AG09319 (cell line): Measurements from ENCODE around the gene B3GNT2.
"Not testable (repeated sequence)": the region's sequence is repeated elsewhere in the genome, so short reads cannot be mapped to it uniquely, and the experiment has no call there.

Experiments
- DNase-seq: peaks from one replicate; pipeline ENCODE4 v3.0.0-alpha.2; 2010; ENCODE audit warnings: low read depth; ENCODE audit errors: extremely low read depth
- CTCF ChIP-seq: IDR thresholded peaks from 2 replicates; pipeline ENCODE4 v1.5.1; 2011; ENCODE audit warnings: low read depth, mild to moderate bottlenecking, inconsistent platforms, low read length, moderate library complexity

B3GNT2 gene

GRCh38 chr2:62196278-62196901 is 475 bp downstream of the B3GNT2 start:
- no peak for DNase-seq
- TF ChIP-seq CTCF = no peak

- no peak for DNase-seq
- TF ChIP-seq CTCF = no peak; the same call in 1 of the 2 replicates
Observed at GRCh38 chr2:62197011-62197924, 1.4 kb downstream of the B3GNT2 start.

GRCh38 chr2:62197925-62198633 is 2.2 kb downstream of the B3GNT2 start:
- TF ChIP-seq CTCF = no peak
- DNase-seq = no peak

GRCh38 chr2:62198854-62199253 is 2.9 kb downstream of the B3GNT2 start:
- DNase-seq = not testable (repeated sequence)

- no peak for DNase-seq
- TF ChIP-seq CTCF = no peak
Observed at GRCh38 chr2:62199392-62200125, 3.6 kb downstream of the B3GNT2 start.

- no peak for TF ChIP-seq CTCF
- no peak for DNase-seq
Observed at GRCh38 chr2:62200291-62200841, 4.5 kb downstream of the B3GNT2 start.

GRCh38 chr2:62200868-62201267 is 5.0 kb downstream of the B3GNT2 start:
- DNase-seq = no peak
- no peak for TF ChIP-seq CTCF
